B cell (primary cell): ENCODE results near the gene PRPF19.

ENCODE experiments used
- CTCF ChIP-seq: fragments of 200-600 bp; IDR thresholded peaks from one replicate; pipeline ENCODE4 v1.8.0; 2022; ENCODE audit warnings: antibody characterized with exemption, mild to moderate bottlenecking
- EZH2 ChIP-seq: IDR thresholded peaks from 2 replicates; pipeline ENCODE4 v1.6.1; 2012; ENCODE audit warnings: borderline replicate concordance, low read depth, mild to moderate bottlenecking, moderate library complexity, low read length; ENCODE audit not compliant: insufficient read depth, poor library complexity, severe bottlenecking

- no peak for TF ChIP-seq CTCF
- TF ChIP-seq EZH2, result no peak
Measured at GRCh38 chr11:60848714-60849151, 57.7 kb downstream of the PRPF19 start.
